Neural cell (in vitro differentiated cells): ENCODE measurements around the gene SDF2L1. TPM values are rescaled to one million over a fixed set of nuclear protein-coding genes. Genes with fewer than 3 reads are reported as not detected.

Experiments
- H2AFZ ChIP-seq: fragments of 200-600, 300-800 bp; sonication (generic), shearing (Covaris generic); 2 replicates; pipeline ENCODE4 v1.6.0; 2014; ENCODE audit warnings: low read depth, mild to moderate bottlenecking, antibody characterized with exemption, low read length, moderate library complexity
- H3F3A ChIP-seq: fragments of 200-600 bp; shearing (Covaris generic); 2 replicates; pipeline ENCODE4 v1.6.1; 2016; ENCODE audit warnings: mild to moderate bottlenecking, moderate library complexity, mixed read lengths, antibody characterized with exemption, low read length; ENCODE audit not compliant: insufficient read depth, poor library complexity, severe bottlenecking
- H3K27ac ChIP-seq: fragments of 200-600, 300-800 bp; sonication (generic), shearing (Covaris generic); 2 replicates; pipeline ENCODE4 v1.5.1; 2014; ENCODE audit warnings: mild to moderate bottlenecking, low read length, moderate library complexity
- H3K27me3 ChIP-seq: fragments of 300-800, 200-600 bp; sonication (generic), shearing (Covaris generic); 2 replicates; pipeline ENCODE4 v1.6.0; 2014; ENCODE audit warnings: mild to moderate bottlenecking, low read depth, low read length, moderate library complexity; ENCODE audit not compliant: insufficient read depth
- H3K36me3 ChIP-seq: fragments of 300-800, 200-600 bp; sonication (generic), shearing (Covaris generic); 2 replicates; pipeline ENCODE4 v1.5.1; 2014; ENCODE audit warnings: mild to moderate bottlenecking, antibody characterized with exemption, low read length, moderate library complexity; ENCODE audit not compliant: insufficient read depth
- H3K4me2 ChIP-seq: fragments of 300-800, 200-600 bp; sonication (generic), shearing (Covaris generic); 2 replicates; pipeline ENCODE4 v1.6.0; 2014; ENCODE audit warnings: mild to moderate bottlenecking, low read length
- H3K4me3 ChIP-seq: fragments of 300-800, 200-600 bp; sonication (generic), shearing (Covaris generic); 2 replicates; pipeline ENCODE4 v1.5.1; 2014; ENCODE audit warnings: mild to moderate bottlenecking, low read length, moderate library complexity
- H3K79me2 ChIP-seq: fragments of 200-600 bp; shearing (Covaris generic); replicated peaks from 2 replicates; pipeline ENCODE4 v1.6.0; 2014; ENCODE audit warnings: mild to moderate bottlenecking, low read length, moderate library complexity; ENCODE audit not compliant: insufficient read depth
- H3K9ac ChIP-seq: fragments of 300-800, 200-600 bp; sonication (generic), shearing (Covaris generic); 2 replicates; pipeline ENCODE4 v1.6.1; 2016; ENCODE audit warnings: mild to moderate bottlenecking, low read length, mixed read lengths
- H3K9me2 ChIP-seq: fragments of 200-600 bp; shearing (Covaris generic); 2 replicates; pipeline ENCODE4 v1.6.1; 2016; ENCODE audit warnings: mild to moderate bottlenecking, low read length, mixed read lengths; ENCODE audit not compliant: insufficient read depth
- H3K9me3 ChIP-seq: fragments of 200-600, 300-800 bp; sonication (generic), shearing (Covaris generic); 2 replicates; pipeline ENCODE4 v1.6.1; 2016; ENCODE audit warnings: mild to moderate bottlenecking, mixed run types, low read length, moderate library complexity, mixed read lengths
- H4K20me1 ChIP-seq: fragments of 200-600 bp; shearing (Covaris generic); 2 replicates; pipeline ENCODE4 v1.6.1; 2016; ENCODE audit warnings: mild to moderate bottlenecking, mixed run types; ENCODE audit not compliant: insufficient read depth
- EP300 ChIP-seq: fragments of 450-650 bp; conservative IDR thresholded peaks from 2 replicates; pipeline ENCODE4 v1.6.1; 2014; ENCODE audit warnings: antibody characterized with exemption, mild to moderate bottlenecking, moderate library complexity; ENCODE audit not compliant: poor library complexity, severe bottlenecking
- EZH2 ChIP-seq: fragments of 200-600, 300-800 bp; shearing (Covaris generic), sonication (generic); IDR thresholded peaks from 2 replicates; pipeline ENCODE4 v1.6.1; 2014; ENCODE audit warnings: antibody characterized with exemption, low read length, borderline replicate concordance, mild to moderate bottlenecking; ENCODE audit not compliant: insufficient read depth, poor library complexity, severe bottlenecking
- MXI1 ChIP-seq: fragments of 450-650 bp; conservative IDR thresholded peaks from 2 replicates; pipeline ENCODE4 v1.6.1; 2014; ENCODE audit warnings: antibody characterized with exemption, mild to moderate bottlenecking; ENCODE audit not compliant: poor library complexity, severe bottlenecking
- POLR2AphosphoS5 ChIP-seq: IDR thresholded peaks from 2 replicates; pipeline ENCODE4 v1.6.1; 2012
- RAD21 ChIP-seq: fragments of 450-650 bp; conservative IDR thresholded peaks from 2 replicates; pipeline ENCODE4 v1.6.1; 2014; ENCODE audit warnings: antibody characterized with exemption, mild to moderate bottlenecking, moderate library complexity
- SMC3 ChIP-seq: fragments of 450-650 bp; conservative IDR thresholded peaks from 2 replicates; pipeline ENCODE4 v1.6.1; 2014; ENCODE audit warnings: antibody characterized with exemption, mild to moderate bottlenecking, moderate library complexity; ENCODE audit not compliant: poor library complexity
- TAF1 ChIP-seq: IDR thresholded peaks from 2 replicates; pipeline ENCODE4 v1.6.1; 2012; ENCODE audit warnings: low read depth
- polyA plus RNA-seq: library from polyadenylated mRNA; depleted of rRNA; stranded (reverse); fragments of >200 nt; gene quantifications from 2 replicates; pipeline ENCODE4 v1.2.3, GENCODE V29; 2014
- TF ChIP-seq, protein P1 (sequence below): fragments of 450-650 bp; IDR thresholded peaks from 2 replicates; pipeline ENCODE4 v1.5.1; 2014; ENCODE audit warnings: antibody characterized with exemption, mild to moderate bottlenecking, moderate library complexity; ENCODE audit not compliant: poor library complexity, severe bottlenecking
- TF ChIP-seq, protein P2 (sequence below): IDR thresholded peaks from 2 replicates; pipeline ENCODE4 v1.6.1; 2012; ENCODE audit warnings: borderline replicate concordance

Gene SDF2L1
- polyA plus RNA-seq, 1 donor from 2014 or later, result 11.0 TPM

DNA sequence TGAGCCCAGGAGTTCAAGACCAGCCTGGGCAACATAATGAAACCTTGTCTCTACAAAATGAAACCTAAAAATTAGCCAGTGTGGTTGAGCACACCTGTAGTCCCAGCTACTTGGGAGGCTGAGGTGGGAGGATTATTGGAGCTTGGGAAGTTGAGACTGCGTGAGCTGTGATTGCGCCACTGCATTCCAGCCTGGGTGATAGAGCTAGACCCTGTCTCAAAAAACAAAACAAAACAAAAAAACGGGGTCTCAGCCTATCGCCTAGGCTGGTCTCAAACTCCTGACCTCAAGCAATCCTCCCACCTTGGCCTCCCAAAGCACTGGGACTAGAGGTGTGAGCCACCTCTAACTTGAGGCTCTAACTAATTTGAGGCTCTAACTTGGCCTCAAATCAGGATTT lies 37.3 kb downstream of the SDF2L1 start:
- Histone ChIP-seq H3K36me3 (no peaks in the 10 kb centered on the region), H3F3A (no peaks in the 10 kb centered on the region), H3K27ac (no peak overlapping the region), H4K20me1 (no peaks in the 10 kb centered on the region), H3K27me3 (no peaks in the 10 kb centered on the region), H3K9ac (no peak overlapping the region), H3K9me3 (no peaks in the 10 kb centered on the region), H3K4me3 (no peak overlapping the region), H2AFZ (no peak overlapping the region), H3K9me2 (no peaks in the 10 kb centered on the region), H3K79me2 (no peaks in the 10 kb centered on the region), H3K4me2 (no peak overlapping the region)
- TF ChIP-seq, protein P1, sequence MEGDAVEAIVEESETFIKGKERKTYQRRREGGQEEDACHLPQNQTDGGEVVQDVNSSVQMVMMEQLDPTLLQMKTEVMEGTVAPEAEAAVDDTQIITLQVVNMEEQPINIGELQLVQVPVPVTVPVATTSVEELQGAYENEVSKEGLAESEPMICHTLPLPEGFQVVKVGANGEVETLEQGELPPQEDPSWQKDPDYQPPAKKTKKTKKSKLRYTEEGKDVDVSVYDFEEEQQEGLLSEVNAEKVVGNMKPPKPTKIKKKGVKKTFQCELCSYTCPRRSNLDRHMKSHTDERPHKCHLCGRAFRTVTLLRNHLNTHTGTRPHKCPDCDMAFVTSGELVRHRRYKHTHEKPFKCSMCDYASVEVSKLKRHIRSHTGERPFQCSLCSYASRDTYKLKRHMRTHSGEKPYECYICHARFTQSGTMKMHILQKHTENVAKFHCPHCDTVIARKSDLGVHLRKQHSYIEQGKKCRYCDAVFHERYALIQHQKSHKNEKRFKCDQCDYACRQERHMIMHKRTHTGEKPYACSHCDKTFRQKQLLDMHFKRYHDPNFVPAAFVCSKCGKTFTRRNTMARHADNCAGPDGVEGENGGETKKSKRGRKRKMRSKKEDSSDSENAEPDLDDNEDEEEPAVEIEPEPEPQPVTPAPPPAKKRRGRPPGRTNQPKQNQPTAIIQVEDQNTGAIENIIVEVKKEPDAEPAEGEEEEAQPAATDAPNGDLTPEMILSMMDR, result no peak
- no peak for TF ChIP-seq SMC3
- no peak for TF ChIP-seq EZH2
- TF ChIP-seq RAD21, result no peak
- no peak for TF ChIP-seq EP300
- TF ChIP-seq, protein P2, sequence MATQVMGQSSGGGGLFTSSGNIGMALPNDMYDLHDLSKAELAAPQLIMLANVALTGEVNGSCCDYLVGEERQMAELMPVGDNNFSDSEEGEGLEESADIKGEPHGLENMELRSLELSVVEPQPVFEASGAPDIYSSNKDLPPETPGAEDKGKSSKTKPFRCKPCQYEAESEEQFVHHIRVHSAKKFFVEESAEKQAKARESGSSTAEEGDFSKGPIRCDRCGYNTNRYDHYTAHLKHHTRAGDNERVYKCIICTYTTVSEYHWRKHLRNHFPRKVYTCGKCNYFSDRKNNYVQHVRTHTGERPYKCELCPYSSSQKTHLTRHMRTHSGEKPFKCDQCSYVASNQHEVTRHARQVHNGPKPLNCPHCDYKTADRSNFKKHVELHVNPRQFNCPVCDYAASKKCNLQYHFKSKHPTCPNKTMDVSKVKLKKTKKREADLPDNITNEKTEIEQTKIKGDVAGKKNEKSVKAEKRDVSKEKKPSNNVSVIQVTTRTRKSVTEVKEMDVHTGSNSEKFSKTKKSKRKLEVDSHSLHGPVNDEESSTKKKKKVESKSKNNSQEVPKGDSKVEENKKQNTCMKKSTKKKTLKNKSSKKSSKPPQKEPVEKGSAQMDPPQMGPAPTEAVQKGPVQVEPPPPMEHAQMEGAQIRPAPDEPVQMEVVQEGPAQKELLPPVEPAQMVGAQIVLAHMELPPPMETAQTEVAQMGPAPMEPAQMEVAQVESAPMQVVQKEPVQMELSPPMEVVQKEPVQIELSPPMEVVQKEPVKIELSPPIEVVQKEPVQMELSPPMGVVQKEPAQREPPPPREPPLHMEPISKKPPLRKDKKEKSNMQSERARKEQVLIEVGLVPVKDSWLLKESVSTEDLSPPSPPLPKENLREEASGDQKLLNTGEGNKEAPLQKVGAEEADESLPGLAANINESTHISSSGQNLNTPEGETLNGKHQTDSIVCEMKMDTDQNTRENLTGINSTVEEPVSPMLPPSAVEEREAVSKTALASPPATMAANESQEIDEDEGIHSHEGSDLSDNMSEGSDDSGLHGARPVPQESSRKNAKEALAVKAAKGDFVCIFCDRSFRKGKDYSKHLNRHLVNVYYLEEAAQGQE, result no peak
- no peak for TF ChIP-seq MXI1
- TF ChIP-seq TAF1, result no peak

DNA sequence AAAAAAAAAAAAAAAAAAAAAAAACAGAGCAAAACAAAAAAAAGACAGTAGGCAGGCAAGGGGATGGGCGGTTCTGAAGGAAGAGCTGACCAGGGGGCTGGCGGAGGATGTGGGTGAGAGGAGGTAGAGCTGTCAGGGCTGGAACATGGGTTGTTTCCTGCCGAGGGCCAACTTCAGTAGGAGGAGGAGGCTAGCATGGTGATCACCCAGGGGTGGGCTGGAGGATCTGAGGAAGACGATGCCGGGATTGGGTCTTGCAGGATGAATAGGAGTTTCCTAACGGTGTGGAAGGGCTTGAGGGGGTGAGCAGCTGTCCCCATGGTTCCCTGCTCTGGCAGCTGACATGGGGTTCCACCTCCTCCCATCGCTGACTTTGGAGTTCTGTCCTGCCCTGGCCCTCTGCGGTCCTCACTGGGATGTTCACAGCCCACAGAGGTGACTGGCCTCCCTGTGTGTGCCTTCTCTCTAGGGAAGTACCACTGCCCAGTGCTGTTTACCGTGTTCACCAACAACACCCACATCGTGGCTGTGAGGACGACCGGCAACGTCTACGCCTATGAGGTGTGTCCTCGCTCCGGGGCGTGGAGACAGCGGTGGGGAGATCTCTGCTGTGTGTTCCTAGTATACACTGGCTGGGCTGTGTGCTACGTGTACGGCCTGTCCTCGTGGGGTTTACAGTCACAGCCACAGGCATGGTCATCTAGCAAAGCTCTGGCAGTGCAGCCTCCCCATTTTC lies 38.9 kb downstream of the SDF2L1 start:
- Histone ChIP-seq H3F3A (no peaks in the 10 kb centered on the region), H3K4me3 (no peak overlapping the region), H2AFZ (no peak overlapping the region), H4K20me1 (no peaks in the 10 kb centered on the region), H3K4me2 (no peak overlapping the region), H3K9me3 (no peaks in the 10 kb centered on the region), H3K27ac (no peak overlapping the region), H3K79me2 (no peaks in the 10 kb centered on the region), H3K9ac (no peak overlapping the region), H3K9me2 (no peaks in the 10 kb centered on the region), H3K27me3 (no peaks in the 10 kb centered on the region), H3K36me3 (no peaks in the 10 kb centered on the region)
- TF ChIP-seq, protein P2, result no peak
- TF ChIP-seq POLR2AphosphoS5 (no peak), TAF1 (no peak), EZH2 (no peak), MXI1 (no peak), SMC3 (no peak), EP300 (no peak), RAD21 (no peak)
- TF ChIP-seq, protein P1, result no peak
